BE2C (cell line): ENCODE measurements around the gene TRABD2B.

ENCODE experiments used
- DNase-seq: peaks from one replicate; pipeline ENCODE4 v3.0.0-alpha.2; 2020
- H3K27me3 ChIP-seq: fragments of 250-450 bp; sonication (Bioruptor Pico); 2 replicates; pipeline ENCODE4 v1.5.1; 2020; ENCODE audit warnings: mild to moderate bottlenecking
- H3K36me3 ChIP-seq: fragments of 250-450 bp; sonication (Bioruptor Pico); 2 replicates; pipeline ENCODE4 v1.5.1; 2020; ENCODE audit warnings: mild to moderate bottlenecking
- H3K4me1 ChIP-seq: fragments of 250-450 bp; sonication (Bioruptor Pico); 2 replicates; pipeline ENCODE4 v1.5.1; 2020
- H3K4me3 ChIP-seq: 2 replicates; pipeline ENCODE4 v1.5.1; 2011; ENCODE audit warnings: low read depth, low read length
- H3K9me3 ChIP-seq: fragments of 250-450 bp; sonication (Bioruptor Pico); 2 replicates; pipeline ENCODE4 v1.5.1; 2020
- CTCF ChIP-seq: IDR thresholded peaks from 2 replicates; pipeline ENCODE4 v1.5.1; 2012; ENCODE audit warnings: mild to moderate bottlenecking, low read depth, low read length

The TRABD2B gene

GRCh38 chr1:48026275-48026674, 29.1 kb upstream of the TRABD2B start:
- no peaks in the 10 kb centered on the region for H3K9me3 ChIP-seq
- TF ChIP-seq CTCF: no peak
- no peak for DNase-seq
- no peaks in the 10 kb centered on the region for H3K36me3 ChIP-seq
- no peaks in the 10 kb centered on the region for H3K4me1 ChIP-seq
- no peak overlapping the region for H3K4me3 ChIP-seq
- no peaks in the 10 kb centered on the region for H3K27me3 ChIP-seq

- H3K36me3 ChIP-seq: no peaks in the 10 kb centered on the region
- TF ChIP-seq CTCF: no peak
- no peaks in the 10 kb centered on the region for H3K9me3 ChIP-seq
- no peaks in the 10 kb centered on the region for H3K4me1 ChIP-seq
- no peak for DNase-seq
- no peaks in the 10 kb centered on the region for H3K27me3 ChIP-seq
- H3K4me3 ChIP-seq: no peak overlapping the region
Observed at GRCh38 chr1:48025076-48025475, 27.9 kb upstream of the TRABD2B start.

- no peaks in the 10 kb centered on the region for H3K27me3 ChIP-seq
- no peaks in the 10 kb centered on the region for H3K9me3 ChIP-seq
- TF ChIP-seq CTCF: no peak
- no peak overlapping the region for H3K4me3 ChIP-seq
- H3K36me3 ChIP-seq: no peaks in the 10 kb centered on the region
- no peak for DNase-seq
- no peaks in the 10 kb centered on the region for H3K4me1 ChIP-seq
Observed at GRCh38 chr1:48023488-48023887, 26.3 kb upstream of the TRABD2B start.

- no peak for DNase-seq
- no peaks in the 10 kb centered on the region for H3K9me3 ChIP-seq
- H3K36me3 ChIP-seq: no peaks in the 10 kb centered on the region
- TF ChIP-seq CTCF: no peak
- H3K4me1 ChIP-seq: no peaks in the 10 kb centered on the region
- no peak overlapping the region for H3K4me3 ChIP-seq
- H3K27me3 ChIP-seq: no peaks in the 10 kb centered on the region
Observed at GRCh38 chr1:48022306-48022705, 25.1 kb upstream of the TRABD2B start.

- Histone ChIP-seq H3K9me3 (no peaks in the 10 kb centered on the region), H3K27me3 (no peaks in the 10 kb centered on the region), H3K4me3 (no peak overlapping the region), H3K4me1 (no peaks in the 10 kb centered on the region), H3K36me3 (no peaks in the 10 kb centered on the region)
- no peak for TF ChIP-seq CTCF
- no peak for DNase-seq
Observed at GRCh38 chr1:48021792-48022191, 24.6 kb upstream of the TRABD2B start.

- no peaks in the 10 kb centered on the region for H3K9me3 ChIP-seq
- H3K27me3 ChIP-seq: no peaks in the 10 kb centered on the region
- no peaks in the 10 kb centered on the region for H3K36me3 ChIP-seq
- DNase-seq: no peak
- TF ChIP-seq CTCF: no peak
- no peak overlapping the region for H3K4me3 ChIP-seq
- no peaks in the 10 kb centered on the region for H3K4me1 ChIP-seq
Observed at GRCh38 chr1:48019714-48020315, 22.6 kb upstream of the TRABD2B start.
